PC-9 (cell line): Measurements from ENCODE around the gene MAPKAP1.

Experiments
- CTCF ChIP-seq: fragments of 200-600 bp; sonication (generic); conservative IDR thresholded peaks from 2 replicates; pipeline ENCODE4 v1.6.1; 2017; ENCODE audit warnings: mixed run types, antibody characterized with exemption, mild to moderate bottlenecking, moderate library complexity
- EZH2 ChIP-seq: fragments of 200-600 bp; sonication (generic); IDR thresholded peaks from 2 replicates; pipeline ENCODE4 v1.8.0; 2017; ENCODE audit warnings: antibody characterized with exemption, low read depth

GRCh38 chr9:125514468-125514867 lies 192.5 kb downstream of the MAPKAP1 start:
- TF ChIP-seq EZH2 (no peak), CTCF (no peak)
